HUDEP-2 (cell line): ENCODE results near the gene KCNG1.
"Not testable (repeated sequence)": the region's sequence is repeated elsewhere in the genome, so short reads cannot be mapped to it uniquely, and the experiment has no call there.

Source experiments
- DNase-seq, 76 experiments: peaks; one replicate each; lab custom pipeline; 2025; ENCODE audit not compliant: unreplicated experiment in 76 of 76; lab: John Stamatoyannopoulos, UW

The KCNG1 gene

DNA sequence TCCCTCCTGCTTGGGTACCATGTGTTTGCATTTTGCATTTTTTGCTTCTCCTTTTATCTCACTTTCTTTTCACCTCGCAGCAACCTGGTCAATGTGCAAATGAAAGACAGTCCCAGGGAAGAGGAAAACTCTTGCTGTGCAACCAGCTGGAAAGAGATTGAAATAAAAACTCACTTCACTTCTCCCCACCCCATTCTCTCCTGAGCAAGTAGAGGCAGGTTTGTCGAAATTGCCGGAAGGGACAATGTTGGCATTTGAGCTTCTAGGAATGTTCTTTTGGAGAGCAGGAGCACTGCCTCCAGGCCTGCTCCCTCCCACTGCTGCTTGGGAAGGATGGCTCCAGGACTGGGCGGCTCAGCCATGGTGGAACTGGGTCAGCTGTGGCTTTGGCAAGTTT lies 30.6 kb downstream of the KCNG1 start:
- DNase-seq, result no peak

DNA sequence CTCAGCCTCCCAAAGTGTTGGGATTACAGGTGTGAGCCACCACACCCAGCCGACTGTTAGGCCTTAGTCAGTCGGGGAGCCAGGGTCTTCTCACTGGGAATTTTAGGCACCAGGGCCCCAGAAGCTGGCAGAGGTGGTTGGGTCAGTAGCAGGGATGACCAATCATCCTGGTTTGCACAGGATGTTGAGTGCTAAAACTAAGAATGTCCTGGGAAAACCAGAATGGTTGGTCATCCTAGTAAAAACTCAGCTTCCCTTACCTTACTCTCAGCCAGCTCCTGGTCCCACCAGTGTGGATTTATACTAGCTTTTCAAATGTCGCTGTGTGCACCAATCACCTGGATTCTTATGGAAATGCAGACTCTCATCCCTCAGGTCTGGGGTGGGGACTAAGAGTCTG lies 31.8 kb downstream of the KCNG1 start:
- no peak for DNase-seq

DNA sequence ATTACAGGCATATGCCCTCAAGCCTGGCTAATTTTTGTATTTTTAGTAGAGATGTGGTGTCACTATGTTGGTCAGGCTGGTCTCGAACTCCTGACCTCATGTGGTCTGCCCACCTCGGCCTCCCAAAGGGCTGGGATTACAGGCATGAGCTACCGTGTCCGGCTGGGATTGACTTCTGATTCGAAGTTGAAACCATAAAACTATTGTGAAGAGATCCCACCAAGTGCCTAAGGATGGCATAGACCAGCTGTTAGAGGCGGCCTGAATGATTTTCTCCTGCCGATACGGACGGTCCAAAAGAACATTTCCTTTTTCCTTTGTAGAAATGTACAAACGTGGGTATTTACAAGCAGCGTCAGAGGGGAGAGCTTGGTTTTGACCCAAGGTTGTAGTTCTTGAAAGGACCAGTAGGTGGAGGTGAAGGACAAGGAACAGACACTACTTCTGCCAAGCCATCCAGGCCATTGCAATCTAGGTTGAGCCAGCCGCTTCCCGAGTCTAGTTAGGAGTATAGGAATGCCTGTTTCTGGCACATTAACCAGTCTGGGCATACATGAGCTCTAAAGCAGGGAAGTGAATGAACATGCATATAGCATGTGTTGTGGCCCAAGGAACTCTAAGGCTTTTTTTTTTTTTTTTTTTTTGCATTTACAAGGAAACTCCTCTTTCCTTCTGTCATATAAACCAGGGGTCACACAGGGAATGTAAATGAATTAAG lies 35.3 kb downstream of the KCNG1 start:
- DNase-seq, result peak in 55 of 76 experiments; percentile 4 to 78 (median 46)

DNA sequence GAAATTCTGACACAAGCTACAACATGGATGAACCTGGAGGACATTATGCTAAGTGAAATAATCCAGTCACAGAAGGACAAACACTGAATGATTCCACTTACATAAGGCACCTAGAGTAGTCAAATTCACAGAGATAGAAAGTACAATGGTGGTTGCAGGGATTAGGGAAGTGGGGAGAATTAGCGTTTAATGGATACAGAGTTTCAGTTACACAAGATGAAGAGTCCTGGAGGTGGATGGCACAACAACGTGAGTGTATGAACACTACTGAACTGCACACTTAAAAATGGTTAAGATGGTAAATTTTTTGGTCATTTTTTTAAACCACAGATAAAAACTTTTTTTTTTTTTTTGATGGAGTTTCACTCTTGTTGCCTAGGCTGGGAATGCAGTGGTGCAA lies 39.6 kb downstream of the KCNG1 start:
- DNase-seq, result no peak

DNA sequence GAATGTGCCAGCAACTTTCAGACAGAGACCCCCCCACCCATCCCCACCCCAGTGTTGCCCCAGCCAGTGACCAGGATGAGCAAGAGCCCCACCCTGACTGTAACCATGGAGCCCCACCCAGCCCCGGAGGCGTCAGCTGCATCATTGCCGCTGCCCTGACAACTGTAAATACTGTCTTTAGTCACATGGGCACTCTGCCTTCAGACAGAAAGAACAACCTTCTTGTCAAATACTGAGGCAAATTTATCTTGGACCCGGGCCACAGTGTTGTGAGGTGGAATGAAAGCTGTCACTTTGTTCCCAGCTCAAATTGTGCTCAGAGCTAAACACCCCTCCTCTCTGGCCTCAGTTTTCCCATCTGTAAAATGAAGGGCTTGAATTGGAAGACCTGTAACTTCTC lies 40.5 kb downstream of the KCNG1 start:
- peak in 41 of 76 experiments; percentile 2 to 69 (median 20) for DNase-seq

DNA sequence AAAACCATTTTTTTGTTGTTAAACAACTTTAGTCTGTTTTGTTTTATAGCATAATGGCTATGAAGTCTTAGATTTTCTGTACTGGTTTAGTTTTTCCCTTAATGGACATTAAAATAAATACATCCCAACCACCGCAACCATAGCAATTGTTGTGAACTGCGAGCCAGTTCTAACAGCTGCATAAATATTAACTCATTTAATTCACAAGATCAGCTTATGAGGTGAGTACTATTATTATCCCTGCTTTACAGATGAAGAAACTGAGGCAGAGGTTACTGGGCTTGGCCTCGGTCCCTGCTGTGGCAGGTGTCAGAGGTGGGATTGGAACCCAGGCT lies 41.2 kb downstream of the KCNG1 start:
- DNase-seq, result no peak

DNA sequence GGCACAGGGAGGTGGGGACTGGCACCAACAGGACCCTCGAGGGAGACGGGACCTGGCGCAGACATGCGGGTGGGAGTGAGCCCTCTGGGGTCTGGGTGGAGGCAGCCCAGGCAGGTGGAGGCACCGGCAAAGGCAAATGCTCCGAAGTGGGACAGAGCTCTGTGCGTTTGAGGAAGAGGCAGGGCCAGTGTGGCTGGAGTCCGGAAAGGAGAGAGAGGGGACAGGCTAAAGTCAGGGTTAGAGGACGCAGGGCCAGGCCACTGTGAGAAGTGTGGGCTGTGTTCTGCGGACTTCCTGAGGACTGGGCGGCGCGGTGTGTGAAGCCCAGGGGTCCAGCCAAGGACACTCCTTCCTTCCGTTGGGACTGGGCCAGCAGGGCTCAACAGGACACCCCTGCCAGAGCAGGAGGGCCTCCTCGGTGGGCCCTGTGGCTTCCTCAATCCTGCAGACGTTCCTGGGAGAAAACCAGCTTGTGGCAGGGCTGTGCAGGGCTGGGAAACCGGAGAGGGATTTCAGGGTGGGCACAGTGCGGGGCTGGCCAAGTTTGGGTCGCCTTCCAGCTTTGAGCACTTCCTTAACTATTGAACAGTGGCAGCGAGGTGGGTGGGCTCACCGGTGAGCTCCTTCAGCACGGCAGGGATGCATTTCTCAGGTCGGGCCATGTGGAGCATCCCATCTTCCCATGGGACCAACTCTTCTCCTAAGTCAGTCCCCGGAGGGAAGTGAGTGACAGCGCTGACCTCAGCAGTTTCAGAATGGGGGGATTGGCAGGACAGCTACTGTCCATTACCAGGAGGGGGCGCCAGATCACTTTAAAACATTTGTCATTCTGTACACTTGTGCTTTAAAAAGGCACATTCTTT lies 41.8 kb downstream of the KCNG1 start:
- peak in 43 of 76 experiments; percentile 3 to 66 (median 32) for DNase-seq

DNA sequence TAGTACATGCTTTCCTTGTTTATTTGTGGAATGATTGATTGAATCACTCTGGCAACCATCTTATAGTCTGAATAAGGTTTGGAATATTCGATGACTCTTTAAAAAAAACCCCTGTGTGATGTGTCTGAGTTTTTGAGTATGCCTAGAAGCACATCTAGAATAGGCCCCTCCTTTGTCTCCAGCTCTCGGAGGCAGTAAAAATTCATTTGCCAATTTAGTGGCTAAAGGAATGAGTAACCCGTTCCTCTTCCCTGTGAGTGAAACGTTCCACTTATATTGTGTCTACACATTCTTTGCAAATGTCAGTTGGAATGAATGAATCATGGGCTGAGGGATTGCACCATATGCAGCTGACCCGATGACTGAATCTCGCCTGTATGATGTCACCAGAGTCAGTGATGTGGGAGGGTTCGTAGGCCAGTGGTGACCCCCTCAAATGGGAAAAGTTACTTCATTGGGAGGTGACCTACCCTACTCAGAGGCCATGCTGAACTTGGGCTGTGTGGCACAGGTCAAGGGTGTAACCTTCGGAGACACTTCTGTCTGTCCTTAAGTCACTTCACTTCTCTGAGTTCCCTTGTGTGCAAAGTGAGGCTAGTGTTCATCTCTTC lies 42.7 kb downstream of the KCNG1 start:
- DNase-seq, result peak in 1 of 76 experiments; percentile 7

DNA sequence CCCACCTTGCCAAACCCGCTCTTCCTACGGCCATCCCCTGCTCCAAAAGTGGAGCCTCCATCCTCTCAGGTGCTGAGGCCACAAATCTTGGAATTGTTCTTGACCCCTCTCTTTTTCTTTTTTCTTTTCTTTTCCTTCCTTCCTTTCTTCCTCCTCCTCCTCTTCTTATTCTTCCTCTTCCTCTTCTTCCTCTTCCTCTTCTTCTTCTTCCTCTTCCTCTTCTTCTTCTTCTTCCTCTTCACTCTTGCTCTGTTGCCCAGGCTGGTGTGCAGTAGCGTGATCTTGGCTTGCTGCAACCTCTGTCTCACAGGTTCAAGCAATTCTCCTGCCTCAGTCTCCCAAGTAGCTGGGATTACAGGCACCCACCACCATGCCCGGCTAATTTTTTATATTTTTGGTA lies 44.4 kb downstream of the KCNG1 start:
- DNase-seq, result not testable (repeated sequence)

DNA sequence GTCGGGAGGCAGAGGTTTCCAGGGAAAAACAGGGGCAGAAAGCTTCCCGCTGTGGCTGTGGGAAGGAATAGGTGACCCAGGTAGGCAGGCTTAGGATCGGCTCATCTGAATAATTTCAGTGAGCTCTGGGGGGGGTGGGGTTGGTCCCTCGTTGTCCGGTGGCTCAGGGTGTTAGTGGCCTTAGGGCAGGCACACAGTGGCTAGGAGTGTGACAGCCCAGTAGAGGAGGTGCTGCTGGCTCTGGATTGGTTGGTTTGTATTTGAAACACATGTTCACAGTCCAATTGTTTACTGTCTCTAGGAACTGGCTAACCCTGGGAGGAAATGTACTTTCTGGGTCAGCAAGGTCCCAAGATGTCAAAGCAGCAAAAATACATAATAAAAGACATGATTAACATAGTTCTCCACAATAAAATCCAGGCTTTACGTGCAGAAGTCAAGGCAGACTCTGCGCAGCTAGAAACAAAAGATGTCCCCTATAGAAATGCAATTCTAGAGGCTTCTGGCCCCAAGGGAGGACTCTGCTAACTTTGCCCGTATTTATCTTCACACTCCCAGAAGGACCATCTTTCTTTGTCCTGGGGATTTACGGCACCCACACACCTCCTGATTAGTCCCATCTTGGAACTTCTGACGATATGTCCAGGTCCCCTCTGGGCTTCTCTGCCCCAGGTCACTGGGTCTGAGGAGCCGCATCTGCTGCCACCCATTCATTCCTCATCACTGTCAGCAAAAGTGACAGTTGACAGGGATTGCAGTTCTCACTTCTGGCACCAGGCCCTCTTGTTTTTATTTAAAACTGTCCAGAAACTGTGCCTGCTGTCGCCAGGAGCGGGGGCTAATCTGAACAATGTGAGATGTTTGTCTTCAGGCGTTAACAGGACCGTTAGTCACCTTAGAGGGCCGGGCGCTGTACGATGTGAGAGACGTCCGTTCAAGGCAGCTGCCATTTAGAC lies 45.6 kb downstream of the KCNG1 start:
- DNase-seq, result no peak

DNA sequence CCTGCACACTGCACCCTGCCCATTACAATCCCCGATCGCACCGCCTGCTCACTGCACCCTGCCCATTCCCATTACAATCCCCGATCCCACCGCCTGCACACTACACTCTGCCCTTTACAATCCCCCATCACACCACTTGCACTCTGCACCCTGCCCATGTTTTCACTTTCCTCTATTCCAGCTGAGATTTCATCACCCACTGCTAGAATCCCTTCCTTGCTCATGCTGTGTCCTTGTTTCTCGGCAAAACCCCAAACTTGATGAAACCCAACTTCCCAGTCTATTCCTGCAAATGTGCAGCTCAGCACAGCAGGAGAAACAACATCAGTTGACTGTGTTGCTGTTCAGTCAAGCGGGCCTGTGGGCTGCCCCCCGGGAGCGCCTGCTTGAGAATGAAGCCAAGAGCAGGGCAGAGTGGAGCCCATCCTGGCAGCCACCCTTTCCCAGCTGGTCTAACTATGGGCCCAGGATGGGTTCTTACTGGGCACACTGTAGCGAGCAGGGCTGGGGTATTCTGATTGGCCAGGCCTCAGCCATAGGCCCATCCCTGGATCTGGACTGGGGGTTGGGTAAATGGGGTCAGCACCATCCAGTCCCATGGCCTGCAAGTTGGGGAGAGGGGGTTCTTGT lies 47.1 kb downstream of the KCNG1 start:
- no peak for DNase-seq

DNA sequence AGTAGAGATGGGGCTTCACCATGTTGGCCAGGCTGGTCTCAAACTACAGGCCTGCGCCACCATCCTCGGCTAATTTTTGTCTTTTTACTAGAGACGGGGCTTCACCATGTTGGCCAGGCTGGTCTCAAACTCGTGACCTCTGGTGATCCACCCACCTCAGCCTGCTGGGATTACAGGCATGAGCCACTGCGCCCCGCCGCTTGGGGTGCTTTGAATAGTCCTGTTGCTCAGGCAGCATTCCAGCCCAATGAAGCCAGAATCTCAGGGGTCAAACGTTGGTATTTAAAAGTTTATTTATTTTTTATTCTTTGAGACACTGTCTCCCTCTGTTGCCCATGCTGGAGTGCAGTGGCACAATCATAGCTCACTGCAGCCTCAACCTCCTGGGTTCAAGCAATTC lies 53.0 kb downstream of the KCNG1 start:
- DNase-seq, result no peak

DNA sequence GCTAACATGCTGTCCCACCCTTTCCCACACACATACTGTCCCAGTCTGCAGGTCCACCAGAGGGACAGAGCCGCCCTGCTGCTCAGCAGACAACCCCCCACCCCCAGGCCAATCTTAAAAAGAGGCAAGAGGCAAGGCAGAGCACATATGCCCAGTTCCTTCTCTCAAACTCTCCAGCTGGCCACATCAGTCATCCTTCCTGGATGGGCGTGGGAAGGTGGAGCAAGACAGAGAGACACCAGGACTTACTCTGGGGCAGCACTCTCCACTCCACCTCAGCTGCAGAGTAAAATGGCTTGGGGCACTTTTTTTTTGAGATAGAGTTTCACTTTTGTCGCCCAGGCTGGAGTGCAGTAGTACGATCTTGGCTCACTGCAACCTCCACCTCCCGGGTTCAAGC lies 53.5 kb downstream of the KCNG1 start:
- DNase-seq, result no peak

DNA sequence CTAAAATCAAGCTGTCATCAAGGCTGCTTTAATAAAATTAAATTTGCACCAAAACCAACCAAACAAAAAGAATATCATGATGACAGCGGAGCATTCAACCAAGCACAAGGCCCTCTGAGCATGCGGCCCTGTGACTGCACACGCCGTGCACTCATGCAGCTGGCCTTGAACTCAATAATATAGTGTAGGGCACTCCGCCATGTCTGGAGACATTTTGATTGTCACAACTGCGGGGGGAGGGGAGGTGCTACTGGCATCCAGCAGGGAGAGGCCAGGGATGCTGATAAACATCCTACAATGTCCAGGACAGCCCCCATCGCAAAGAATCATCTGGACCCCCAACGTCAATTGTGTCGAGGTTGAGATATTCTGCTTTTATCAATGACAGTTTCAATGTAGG lies 54.6 kb downstream of the KCNG1 start:
- DNase-seq, result no peak

DNA sequence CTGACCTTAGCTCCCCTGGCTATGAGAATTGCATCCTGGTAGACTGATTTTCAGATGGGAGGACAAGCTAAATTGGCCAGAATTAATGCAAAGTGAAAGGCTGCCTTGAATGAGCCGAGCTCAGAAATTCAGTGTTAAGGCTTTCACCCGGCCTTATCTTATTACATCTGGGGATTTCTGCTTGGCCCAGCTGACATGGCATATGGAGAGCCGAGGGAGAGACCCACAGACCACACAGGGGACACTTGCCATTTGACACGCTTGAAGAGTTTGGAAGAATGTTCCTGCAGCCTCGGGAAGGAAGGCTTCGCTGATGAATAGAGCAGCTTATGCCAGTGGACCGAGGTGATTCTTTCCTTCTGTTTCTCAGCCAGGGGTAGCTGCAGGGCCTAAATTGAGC lies 55.3 kb downstream of the KCNG1 start:
- DNase-seq, result no peak

DNA sequence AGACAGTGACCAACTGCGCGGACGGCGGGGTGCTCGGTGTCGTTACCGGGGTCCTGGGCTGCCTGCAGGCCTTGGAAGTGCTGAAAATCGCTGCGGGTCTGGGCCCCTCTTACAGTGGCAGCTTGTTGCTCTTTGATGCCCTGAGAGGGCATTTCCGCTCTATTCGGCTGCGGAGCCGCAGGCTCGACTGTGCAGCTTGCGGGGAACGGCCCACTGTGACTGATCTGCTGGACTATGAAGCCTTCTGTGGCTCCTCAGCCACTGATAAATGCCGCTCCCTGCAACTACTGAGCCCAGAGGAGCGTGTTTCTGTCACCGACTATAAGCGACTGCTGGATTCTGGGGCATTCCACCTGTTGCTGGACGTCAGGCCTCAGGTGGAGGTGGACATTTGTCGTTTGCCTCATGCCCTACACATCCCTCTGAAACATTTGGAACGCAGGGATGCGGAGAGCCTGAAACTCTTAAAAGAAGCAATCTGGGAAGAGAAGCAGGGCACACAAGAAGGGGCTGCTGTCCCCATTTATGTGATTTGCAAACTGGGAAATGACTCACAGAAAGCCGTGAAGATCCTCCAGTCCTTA lies 63.3 kb downstream of the KCNG1 start:
- DNase-seq, result no peak

DNA sequence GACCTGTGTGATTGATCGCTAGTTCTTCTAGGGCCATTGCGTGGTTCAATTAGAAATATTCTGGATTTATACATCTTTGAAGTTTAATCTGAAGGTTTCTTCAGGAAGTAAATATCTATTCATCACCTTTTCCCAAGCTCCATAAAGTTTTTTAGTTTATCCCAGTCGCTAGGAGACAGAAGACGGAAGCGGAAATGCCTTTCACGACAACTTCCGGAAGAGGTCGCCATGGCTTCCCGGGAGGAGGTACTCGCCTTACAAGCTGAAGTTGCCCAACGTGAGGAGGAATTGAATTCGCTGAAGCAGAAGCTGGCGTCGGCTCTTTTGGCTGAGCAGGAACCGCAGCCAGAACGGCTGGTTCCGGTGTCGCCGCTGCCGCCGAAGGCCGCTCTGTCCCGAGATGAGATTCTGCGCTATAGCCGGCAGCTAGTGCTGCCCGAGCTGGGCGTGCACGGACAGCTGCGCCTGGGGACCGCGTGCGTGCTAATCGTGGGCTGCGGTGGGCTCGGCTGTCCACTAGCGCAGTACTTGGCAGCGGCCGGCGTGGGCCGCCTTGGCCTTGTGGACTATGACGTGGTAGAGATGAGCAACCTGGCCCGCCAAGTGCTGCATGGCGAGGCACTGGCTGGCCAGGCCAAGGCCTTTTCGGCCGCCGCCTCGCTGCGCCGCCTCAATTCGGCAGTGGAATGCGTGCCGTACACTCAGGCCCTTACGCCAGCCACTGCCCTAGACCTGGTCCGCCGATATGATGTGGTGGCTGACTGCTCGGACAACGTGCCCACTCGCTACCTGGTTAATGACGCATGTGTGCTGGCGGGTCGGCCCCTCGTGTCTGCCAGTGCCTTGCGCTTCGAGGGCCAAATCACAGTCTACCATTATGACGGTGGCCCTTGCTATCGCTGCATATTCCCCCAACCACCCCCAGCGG lies 64.0 kb downstream of the KCNG1 start, which contains the start of gene MOCS3:
Gene MOCS3 (plus strand): TSS at position 204 of the 928 bp plus-strand sequence. CDS start 25 bp downstream, at position 229.
- DNase-seq, result peak in 72 of 76 experiments; percentile 41 to 92 (median 76)

DNA sequence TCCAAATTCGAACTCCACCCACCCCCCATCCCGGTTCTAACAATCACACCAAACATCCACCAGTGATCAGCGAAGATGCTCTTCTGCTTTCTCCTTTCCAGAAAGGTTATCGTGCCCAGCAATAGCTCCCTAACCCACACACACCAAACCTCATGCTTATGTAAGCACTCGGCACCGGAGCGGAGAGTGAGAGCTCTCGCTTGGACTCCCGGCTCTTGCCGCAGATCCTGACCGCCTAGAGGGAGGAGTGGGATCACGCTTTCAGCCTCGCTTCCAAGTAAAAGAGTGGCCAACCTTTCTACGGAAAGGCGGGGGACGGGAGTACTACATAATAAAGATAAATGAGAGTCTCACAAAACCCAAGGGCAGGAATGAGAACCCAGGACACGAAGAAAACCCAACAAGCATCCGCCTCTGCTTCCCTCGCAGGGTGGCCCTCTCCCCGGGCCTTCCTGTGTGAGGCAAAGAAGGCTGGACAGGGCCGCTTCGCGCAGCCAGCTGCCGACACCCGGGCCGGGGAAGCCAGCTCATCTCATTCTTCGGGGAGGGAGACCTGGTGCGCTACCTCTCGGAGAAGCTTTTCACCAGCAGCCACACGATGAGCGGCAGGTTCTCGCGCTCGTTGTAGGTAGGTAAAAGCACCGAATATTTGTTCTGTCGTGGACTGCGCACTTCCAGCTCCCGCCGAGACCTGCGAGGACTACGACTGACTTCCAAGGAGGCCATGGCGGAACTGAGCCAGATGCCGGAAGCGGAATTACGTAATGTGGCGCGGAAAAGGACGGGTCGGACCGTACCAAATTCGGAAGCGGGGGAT lies 64.9 kb downstream of the KCNG1 start, which contains the start of gene DPM1:
Gene DPM1 (minus strand): TSS at position 735 of the 817 bp plus-strand sequence. CDS start 9 bp downstream, at position 726.
- DNase-seq, result peak in 64 of 76 experiments; percentile 5 to 92 (median 75)
